ENCODE measurements around the gene PFKL. TPM values are rescaled to one million over a fixed set of nuclear protein-coding genes. Genes with fewer than 3 reads are reported as not detected.
"Not testable (repeated sequence)": the region's sequence is repeated elsewhere in the genome, so short reads cannot be mapped to it uniquely, and the experiment has no call there.

The PFKL gene
- total RNA-seq, 3 donors from 2014 or later (not counting 1 experiment from before 2014, with no cell fraction given) = 89.7 to 91.3 (median 89.9) TPM

DNA sequence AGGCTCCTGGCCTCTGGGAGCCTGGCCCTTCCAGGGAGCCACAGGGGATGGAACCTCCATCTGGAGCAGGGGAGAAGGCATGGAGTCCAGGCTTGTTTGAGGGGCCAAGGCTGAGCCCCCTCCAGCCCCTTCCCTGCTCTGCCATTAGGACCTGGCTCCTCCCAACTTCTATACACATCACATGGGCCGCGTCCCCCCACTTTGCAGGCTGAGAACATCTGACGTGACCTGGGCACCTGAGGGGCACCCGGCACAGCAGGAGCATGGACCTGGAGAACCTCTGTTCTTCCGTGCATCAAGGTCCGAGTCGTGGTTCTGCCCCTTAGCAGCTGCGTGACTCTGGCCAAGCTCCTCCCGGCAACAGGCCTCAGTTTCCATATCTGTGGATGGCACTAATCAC, 18.1 kb upstream of the PFKL start:
- H3K36me3 ChIP-seq (ENCODE audit: control insufficient read depth, insufficient read depth, low read length) = no peaks in the 10 kb centered on the region
- Mint-ChIP-seq H3K27me3 (ENCODE audit: low read depth in 2 of 2) (no peaks in the 10 kb centered on the region), H3K27ac (no peak overlapping the region), H3K4me3 (no peak overlapping the region), H3K4me1 (no peaks in the 10 kb centered on the region), H3K9me3 (no peaks in the 10 kb centered on the region), H3K36me3 (no peaks in the 10 kb centered on the region)
- no peak for DNase-seq
- no peak overlapping the region for H3K4me3 ChIP-seq (ENCODE audit: low read length)
- TF ChIP-seq, protein P1, sequence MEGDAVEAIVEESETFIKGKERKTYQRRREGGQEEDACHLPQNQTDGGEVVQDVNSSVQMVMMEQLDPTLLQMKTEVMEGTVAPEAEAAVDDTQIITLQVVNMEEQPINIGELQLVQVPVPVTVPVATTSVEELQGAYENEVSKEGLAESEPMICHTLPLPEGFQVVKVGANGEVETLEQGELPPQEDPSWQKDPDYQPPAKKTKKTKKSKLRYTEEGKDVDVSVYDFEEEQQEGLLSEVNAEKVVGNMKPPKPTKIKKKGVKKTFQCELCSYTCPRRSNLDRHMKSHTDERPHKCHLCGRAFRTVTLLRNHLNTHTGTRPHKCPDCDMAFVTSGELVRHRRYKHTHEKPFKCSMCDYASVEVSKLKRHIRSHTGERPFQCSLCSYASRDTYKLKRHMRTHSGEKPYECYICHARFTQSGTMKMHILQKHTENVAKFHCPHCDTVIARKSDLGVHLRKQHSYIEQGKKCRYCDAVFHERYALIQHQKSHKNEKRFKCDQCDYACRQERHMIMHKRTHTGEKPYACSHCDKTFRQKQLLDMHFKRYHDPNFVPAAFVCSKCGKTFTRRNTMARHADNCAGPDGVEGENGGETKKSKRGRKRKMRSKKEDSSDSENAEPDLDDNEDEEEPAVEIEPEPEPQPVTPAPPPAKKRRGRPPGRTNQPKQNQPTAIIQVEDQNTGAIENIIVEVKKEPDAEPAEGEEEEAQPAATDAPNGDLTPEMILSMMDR (IDR thresholded peaks at IDR 0.05) = no peak
- H3K4me1 ChIP-seq (ENCODE audit: control insufficient read depth, insufficient read depth, low read length) = no peaks in the 10 kb centered on the region
- 91% methylated on average over 9 of the region's 9 CpGs for WGBS (ENCODE audit: insufficient coverage)
- H3K27ac ChIP-seq (ENCODE audit: low read length) = no peak overlapping the region
- intact Hi-C loops (cut with micrococcal nuclease) = no loop called here
- no peaks in the 10 kb centered on the region for H3K27me3 ChIP-seq (ENCODE audit: control insufficient read depth, insufficient read depth, low read length)
- no peaks in the 10 kb centered on the region for H3K9me3 ChIP-seq (ENCODE audit: control insufficient read depth, insufficient read depth, low read length)
- ATAC-seq = no peak

DNA sequence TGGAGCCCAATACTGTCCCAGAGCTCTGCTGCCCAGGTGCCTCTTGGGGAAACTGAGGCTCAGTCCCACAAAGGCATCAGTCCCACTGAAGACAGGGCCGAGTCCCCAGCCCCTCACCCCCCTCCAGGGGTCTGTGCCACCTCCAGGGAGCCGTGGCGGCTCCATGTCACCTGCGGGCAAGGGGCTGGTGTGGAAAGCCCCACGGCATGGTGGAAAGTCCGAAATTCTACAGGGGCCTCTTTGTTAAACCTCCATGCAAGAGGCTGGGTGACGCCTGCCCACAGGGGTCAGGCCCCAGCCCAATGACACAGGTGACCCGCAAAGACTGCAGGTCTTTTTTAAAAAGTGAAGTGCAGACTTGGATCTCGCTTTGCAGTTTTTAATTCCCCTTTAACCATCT, 17.5 kb upstream of the PFKL start:
- Histone ChIP-seq H3K4me3 (ENCODE audit: low read length) (no peak overlapping the region), H3K4me1 (ENCODE audit: control insufficient read depth, insufficient read depth, low read length) (no peaks in the 10 kb centered on the region), H3K27ac (ENCODE audit: low read length) (no peak overlapping the region), H3K9me3 (ENCODE audit: control insufficient read depth, insufficient read depth, low read length) (no peaks in the 10 kb centered on the region), H3K36me3 (ENCODE audit: control insufficient read depth, insufficient read depth, low read length) (no peaks in the 10 kb centered on the region), H3K27me3 (ENCODE audit: control insufficient read depth, insufficient read depth, low read length) (no peaks in the 10 kb centered on the region)
- DNase-seq (no peak), ATAC-seq (no peak)
- TF ChIP-seq, protein P1 (IDR thresholded peaks at IDR 0.05) = no peak
- H3K27me3 Mint-ChIP-seq (ENCODE audit: low read depth in 2 of 2) = no peaks in the 10 kb centered on the region
- H3K4me1 Mint-ChIP-seq = no peaks in the 10 kb centered on the region
- H3K36me3 Mint-ChIP-seq = no peaks in the 10 kb centered on the region
- intact Hi-C loops (cut with micrococcal nuclease) = no loop called here
- H3K9me3 Mint-ChIP-seq = no peaks in the 10 kb centered on the region
- no peak overlapping the region for H3K4me3 Mint-ChIP-seq
- 88% methylated on average over 9 of the region's 9 CpGs for WGBS (ENCODE audit: insufficient coverage)
- H3K27ac Mint-ChIP-seq = no peak overlapping the region

DNA sequence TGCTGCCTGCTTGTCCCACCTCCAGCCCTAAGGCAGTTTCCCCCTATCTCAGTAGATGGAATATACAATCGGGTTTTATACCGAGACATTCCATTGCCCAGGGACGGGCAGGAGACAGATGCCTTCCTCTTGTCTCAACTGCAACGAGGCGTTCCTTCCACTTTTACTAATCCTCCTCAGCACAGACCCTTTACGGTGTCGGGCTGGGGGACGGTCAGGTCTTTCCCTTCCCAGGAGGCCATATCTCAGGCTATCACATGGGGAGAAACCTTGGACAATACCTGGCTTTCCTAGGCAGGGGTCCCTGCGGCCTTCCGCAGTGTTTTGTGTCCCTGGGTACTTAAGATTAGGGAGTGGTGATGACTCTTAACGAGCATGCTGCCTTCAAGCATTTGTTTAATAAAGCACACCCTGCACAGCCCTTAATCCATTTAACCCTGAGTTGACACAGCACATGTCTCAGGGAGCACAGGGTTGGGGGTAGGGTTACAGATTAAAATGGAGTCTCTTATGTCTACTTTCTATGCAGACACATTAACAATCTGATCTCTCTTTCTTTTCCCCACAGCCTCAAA, 16.6 kb upstream of the PFKL start:
- H3K9me3 Mint-ChIP-seq; H3K27me3 Mint-ChIP-seq (ENCODE audit: low read depth in 2 of 2); H3K4me3 Mint-ChIP-seq; H3K36me3 ChIP-seq (ENCODE audit: control insufficient read depth, insufficient read depth, low read length); H3K4me1 ChIP-seq (ENCODE audit: control insufficient read depth, insufficient read depth, low read length); H3K4me3 ChIP-seq (ENCODE audit: low read length); DNase-seq; ATAC-seq; H3K36me3 Mint-ChIP-seq; H3K4me1 Mint-ChIP-seq; H3K27me3 ChIP-seq (ENCODE audit: control insufficient read depth, insufficient read depth, low read length); H3K27ac Mint-ChIP-seq; H3K9me3 ChIP-seq (ENCODE audit: control insufficient read depth, insufficient read depth, low read length); H3K27ac ChIP-seq (ENCODE audit: low read length); intact Hi-C loops (cut with micrococcal nuclease): not testable (repeated sequence)
- 42% methylated on average over 8 of the region's 11 CpGs for WGBS (ENCODE audit: insufficient coverage)

GRCh38 chr21:44283948-44284347, 15.9 kb upstream of the PFKL start:
- no peak overlapping the region for H3K27ac Mint-ChIP-seq
- H3K9me3 ChIP-seq (ENCODE audit: control insufficient read depth, insufficient read depth, low read length) = no peaks in the 10 kb centered on the region
- no peaks in the 10 kb centered on the region for H3K36me3 Mint-ChIP-seq
- intact Hi-C loops (cut with micrococcal nuclease) = no loop called here
- DNase-seq (no peak), ATAC-seq (no peak)
- H3K4me1 Mint-ChIP-seq = no peaks in the 10 kb centered on the region
- no peaks in the 10 kb centered on the region for H3K36me3 ChIP-seq (ENCODE audit: control insufficient read depth, insufficient read depth, low read length)
- no peaks in the 10 kb centered on the region for H3K27me3 ChIP-seq (ENCODE audit: control insufficient read depth, insufficient read depth, low read length)
- H3K4me3 ChIP-seq (ENCODE audit: low read length) = no peak overlapping the region
- H3K4me1 ChIP-seq (ENCODE audit: control insufficient read depth, insufficient read depth, low read length) = no peaks in the 10 kb centered on the region
- H3K27ac ChIP-seq (ENCODE audit: low read length) = no peak overlapping the region
- 34% methylated on average over 11 of the region's 11 CpGs for WGBS (ENCODE audit: insufficient coverage)
- no peak overlapping the region for H3K4me3 Mint-ChIP-seq
- no peaks in the 10 kb centered on the region for H3K27me3 Mint-ChIP-seq (ENCODE audit: low read depth in 2 of 2)
- TF ChIP-seq, protein P1 (IDR thresholded peaks at IDR 0.05) = no peak
- H3K9me3 Mint-ChIP-seq = no peaks in the 10 kb centered on the region
